ACC112 (cell line): ENCODE measurements around the gene TGM5.
"Not testable (repeated sequence)": the region's sequence is repeated elsewhere in the genome, so short reads cannot be mapped to it uniquely, and the experiment has no call there.

Source experiments
- H2AFZ ChIP-seq: fragments of 200-600 bp; sonication (generic); one replicate; pipeline ENCODE4 v1.6.0; 2017; ENCODE audit warnings: antibody characterized with exemption, low read length; ENCODE audit not compliant: unreplicated experiment
- H3K27ac ChIP-seq: fragments of 200-600 bp; sonication (generic); 2 replicates; pipeline ENCODE4 v1.5.1; 2014; ENCODE audit warnings: low read depth, mild to moderate bottlenecking, antibody characterized with exemption, low read length, moderate library complexity
- H3K27me3 ChIP-seq: fragments of 200-600 bp; sonication (generic); 2 replicates; pipeline ENCODE4 v1.6.1; 2014; ENCODE audit warnings: mild to moderate bottlenecking, antibody characterized with exemption, low read length, moderate library complexity, mixed read lengths; ENCODE audit not compliant: insufficient read depth
- H3K36me3 ChIP-seq: fragments of 200-600 bp; sonication (generic); 2 replicates; pipeline ENCODE4 v1.6.1; 2016; ENCODE audit warnings: mild to moderate bottlenecking, antibody characterized with exemption, low read length, moderate library complexity, mixed read lengths; ENCODE audit not compliant: insufficient read depth
- H3K4me1 ChIP-seq: fragments of 200-600 bp; sonication (generic); one replicate; pipeline ENCODE4 v1.6.1; 2016; ENCODE audit warnings: low read length, mixed read lengths; ENCODE audit not compliant: insufficient read depth, unreplicated experiment, control insufficient read depth
- H3K4me3 ChIP-seq: fragments of 200-600 bp; sonication (generic); 2 replicates; pipeline ENCODE4 v1.5.1; 2014; ENCODE audit warnings: mild to moderate bottlenecking, low read depth, low read length
- H3K79me2 ChIP-seq: fragments of 200-600 bp; sonication (generic); one replicate; pipeline ENCODE4 v1.6.0; 2016; ENCODE audit warnings: low read length; ENCODE audit not compliant: control insufficient read depth, unreplicated experiment, insufficient read depth

The TGM5 gene

GRCh38 chr15:43275740-43276562 lies 9.2 kb upstream of the TGM5 start:
- H3K79me2 ChIP-seq: no peaks in the 10 kb centered on the region
- H3K27ac ChIP-seq: no peak overlapping the region
- no peak overlapping the region for H2AFZ ChIP-seq
- peaks cover 52% of the 10 kb centered on the region for H3K27me3 ChIP-seq
- H3K4me3 ChIP-seq: no peak overlapping the region
- H3K36me3 ChIP-seq: no peaks in the 10 kb centered on the region
- H3K4me1 ChIP-seq: no peaks in the 10 kb centered on the region

- no peaks in the 10 kb centered on the region for H3K4me1 ChIP-seq
- H2AFZ ChIP-seq: no peak overlapping the region
- H3K36me3 ChIP-seq: no peaks in the 10 kb centered on the region
- no peaks in the 10 kb centered on the region for H3K79me2 ChIP-seq
- H3K4me3 ChIP-seq: no peak overlapping the region
- H3K27ac ChIP-seq: no peak overlapping the region
- H3K27me3 ChIP-seq: peaks cover 58% of the 10 kb centered on the region
Measured at GRCh38 chr15:43274136-43274535, 7.4 kb upstream of the TGM5 start.

- Histone ChIP-seq H3K27me3 (peaks cover 59% of the 10 kb centered on the region), H3K27ac (no peak overlapping the region), H3K4me1 (no peaks in the 10 kb centered on the region)
Measured at GRCh38 chr15:43273243-43273642, 6.5 kb upstream of the TGM5 start.

GRCh38 chr15:43271908-43272307 lies 5.2 kb upstream of the TGM5 start:
- H2AFZ ChIP-seq, H3K4me1 ChIP-seq, H3K79me2 ChIP-seq, H3K27ac ChIP-seq, H3K36me3 ChIP-seq, H3K4me3 ChIP-seq: not testable (repeated sequence)
- peaks cover 63% of the 10 kb centered on the region for H3K27me3 ChIP-seq

More at GRCh38 chr15:43273243-43273642, 6.5 kb upstream of the TGM5 start:
- no peak overlapping the region for H2AFZ ChIP-seq
- no peaks in the 10 kb centered on the region for H3K79me2 ChIP-seq
- H3K36me3 ChIP-seq: no peaks in the 10 kb centered on the region
- H3K4me3 ChIP-seq: no peak overlapping the region

GRCh38 chr15:43270676-43271306 lies 4.1 kb upstream of the TGM5 start:
- no peak overlapping the region for H3K4me3 ChIP-seq
- no peaks in the 10 kb centered on the region for H3K36me3 ChIP-seq
- H3K27ac ChIP-seq: no peak overlapping the region
- H3K27me3 ChIP-seq: peaks cover 66% of the 10 kb centered on the region
- no peak overlapping the region for H2AFZ ChIP-seq
- H3K4me1 ChIP-seq: no peaks in the 10 kb centered on the region
- no peaks in the 10 kb centered on the region for H3K79me2 ChIP-seq

- Histone ChIP-seq H2AFZ (no peak overlapping the region), H3K36me3 (no peaks in the 10 kb centered on the region)
Measured at GRCh38 chr15:43270113-43270665, 3.5 kb upstream of the TGM5 start.

GRCh38 chr15:43268111-43269105 lies 1.7 kb upstream of the TGM5 start:
- H2AFZ ChIP-seq: no peak overlapping the region
- H3K27ac ChIP-seq: no peak overlapping the region
- H3K4me3 ChIP-seq: no peak overlapping the region
- no peaks in the 10 kb centered on the region for H3K79me2 ChIP-seq
- H3K4me1 ChIP-seq: no peaks in the 10 kb centered on the region
- no peaks in the 10 kb centered on the region for H3K36me3 ChIP-seq
- peaks cover 83% of the 10 kb centered on the region for H3K27me3 ChIP-seq

More at GRCh38 chr15:43270113-43270665, 3.5 kb upstream of the TGM5 start:
- no peaks in the 10 kb centered on the region for H3K79me2 ChIP-seq
- H3K4me1 ChIP-seq: no peaks in the 10 kb centered on the region
- H3K4me3 ChIP-seq: no peak overlapping the region
- no peak overlapping the region for H3K27ac ChIP-seq
- peaks cover 66% of the 10 kb centered on the region for H3K27me3 ChIP-seq

- H3K36me3 ChIP-seq: no peaks in the 10 kb centered on the region
- H3K27ac ChIP-seq: no peak overlapping the region
- no peak overlapping the region for H3K4me3 ChIP-seq
- H3K4me1 ChIP-seq: no peaks in the 10 kb centered on the region
- no peak overlapping the region for H2AFZ ChIP-seq
- peaks cover 93% of the 10 kb centered on the region for H3K27me3 ChIP-seq
- no peaks in the 10 kb centered on the region for H3K79me2 ChIP-seq
Measured at GRCh38 chr15:43267439-43267838, 711 bp upstream of the TGM5 start.

- no peak overlapping the region for H3K4me3 ChIP-seq
- no peaks in the 10 kb centered on the region for H3K36me3 ChIP-seq
- peaks cover 98% of the 10 kb centered on the region for H3K27me3 ChIP-seq
- H2AFZ ChIP-seq: no peak overlapping the region
- no peaks in the 10 kb centered on the region for H3K79me2 ChIP-seq
- H3K27ac ChIP-seq: no peak overlapping the region
- no peaks in the 10 kb centered on the region for H3K4me1 ChIP-seq
Measured at GRCh38 chr15:43266386-43266785, 342 bp downstream of the TGM5 start.

- Histone ChIP-seq H3K79me2 (no peaks in the 10 kb centered on the region), H3K4me1 (no peaks in the 10 kb centered on the region), H3K27ac (no peak overlapping the region), H3K27me3 (peaks cover 88% of the 10 kb centered on the region), H2AFZ (no peak overlapping the region), H3K4me3 (no peak overlapping the region), H3K36me3 (no peaks in the 10 kb centered on the region)
Measured at GRCh38 chr15:43260011-43260615, 6.6 kb downstream of the TGM5 start.
